ENCODE measurements around the gene XRCC6.

Gene XRCC6

GRCh38 chr22:41608386-41608785, 12.7 kb upstream of the XRCC6 start:
- TF ChIP-seq TAF1 (IDR thresholded peaks at IDR 0.05; ENCODE audit: borderline replicate concordance, insufficient read depth, low read length) (no peak), POLR2AphosphoS5 (IDR thresholded peaks at IDR 0.05; ENCODE audit: low read depth, low read length) (no peak), SIN3A (IDR thresholded peaks at IDR 0.05; ENCODE audit: borderline replicate concordance, insufficient read depth, low read length) (no peak), FOXP2 (optimal IDR thresholded peaks at IDR 0.05; ENCODE audit: borderline replicate concordance, extremely low read depth, extremely low read length, insufficient read depth) (no peak), REST (IDR thresholded peaks at IDR 0.05; ENCODE audit: insufficient read depth in 1 of 2, low read depth in 2 of 2, low read length in 2 of 2) (no peak)

GRCh38 chr22:41612603-41613306, 8.3 kb upstream of the XRCC6 start:
- TF ChIP-seq FOXP2 (optimal IDR thresholded peaks at IDR 0.05; ENCODE audit: borderline replicate concordance, extremely low read depth, extremely low read length, insufficient read depth), result no peak
- no peak for TF ChIP-seq TAF1 (IDR thresholded peaks at IDR 0.05; ENCODE audit: borderline replicate concordance, insufficient read depth, low read length)
- no peak for TF ChIP-seq POLR2AphosphoS5 (IDR thresholded peaks at IDR 0.05; ENCODE audit: low read depth, low read length)
- no peak for TF ChIP-seq SIN3A (IDR thresholded peaks at IDR 0.05; ENCODE audit: borderline replicate concordance, insufficient read depth, low read length)
- no peak for TF ChIP-seq REST (IDR thresholded peaks at IDR 0.05; ENCODE audit: insufficient read depth in 1 of 2, low read depth in 2 of 2, low read length in 2 of 2)

GRCh38 chr22:41613456-41613855, 7.6 kb upstream of the XRCC6 start:
- TF ChIP-seq REST (IDR thresholded peaks at IDR 0.05; ENCODE audit: insufficient read depth in 1 of 2, low read depth in 2 of 2, low read length in 2 of 2), result no peak

- TF ChIP-seq POLR2AphosphoS5 (IDR thresholded peaks at IDR 0.05; ENCODE audit: low read depth, low read length), result no peak
Observed at GRCh38 chr22:41619979-41620588, 1.0 kb upstream of the XRCC6 start.

- peak; percentile 8 for TF ChIP-seq FOXP2 (optimal IDR thresholded peaks at IDR 0.05; ENCODE audit: borderline replicate concordance, extremely low read depth, extremely low read length, insufficient read depth)
- peak; percentile 86 for TF ChIP-seq POLR2AphosphoS5 (IDR thresholded peaks at IDR 0.05; ENCODE audit: low read depth, low read length)
- peak; percentile 89; the same call in 1 of the 2 replicates for TF ChIP-seq TAF1 (IDR thresholded peaks at IDR 0.05; ENCODE audit: borderline replicate concordance, insufficient read depth, low read length)
- peak; percentile 41; the same call in 1 of the 2 replicates for TF ChIP-seq SIN3A (IDR thresholded peaks at IDR 0.05; ENCODE audit: borderline replicate concordance, insufficient read depth, low read length)
- no peak for TF ChIP-seq REST (IDR thresholded peaks at IDR 0.05; ENCODE audit: insufficient read depth in 1 of 2, low read depth in 2 of 2, low read length in 2 of 2)
Observed at GRCh38 chr22:41620589-41621098, 451 bp upstream of the XRCC6 start, which contains the start of gene DESI1. TSS of gene DESI1 (minus strand) at chr22:41621043. CDS start at chr22:41620839, 204 bp downstream.

All from PFSK-1 (cell line).